Vagina (tissue), 2 donors: ENCODE data around the gene ECE2.

Experiments
- POLR2AphosphoS5 ChIP-seq, 2 donors: sonication (generic); formaldehyde crosslinking; IDR thresholded peaks; one replicate each; pipeline ENCODE4 v1.9.0; 2017; ENCODE audit warnings: antibody characterized with exemption in 2 of 2, mild to moderate bottlenecking in 2 of 2, low read depth in 1 of 2; ENCODE audit not compliant: insufficient read depth in 1 of 2
- TF ChIP-seq, protein P1 (sequence below), 3 experiments: fragments of 450-650 bp in 2 of 3; fragments of 200-600 bp in 1 of 3; sonication (generic) in 1 of 3; IDR thresholded peaks; one replicate each; pipeline ENCODE4 v1.5.1; 2017 to 2019; ENCODE audit warnings: antibody characterized with exemption in 3 of 3, mild to moderate bottlenecking in 2 of 3, moderate library complexity in 2 of 3

DNA sequence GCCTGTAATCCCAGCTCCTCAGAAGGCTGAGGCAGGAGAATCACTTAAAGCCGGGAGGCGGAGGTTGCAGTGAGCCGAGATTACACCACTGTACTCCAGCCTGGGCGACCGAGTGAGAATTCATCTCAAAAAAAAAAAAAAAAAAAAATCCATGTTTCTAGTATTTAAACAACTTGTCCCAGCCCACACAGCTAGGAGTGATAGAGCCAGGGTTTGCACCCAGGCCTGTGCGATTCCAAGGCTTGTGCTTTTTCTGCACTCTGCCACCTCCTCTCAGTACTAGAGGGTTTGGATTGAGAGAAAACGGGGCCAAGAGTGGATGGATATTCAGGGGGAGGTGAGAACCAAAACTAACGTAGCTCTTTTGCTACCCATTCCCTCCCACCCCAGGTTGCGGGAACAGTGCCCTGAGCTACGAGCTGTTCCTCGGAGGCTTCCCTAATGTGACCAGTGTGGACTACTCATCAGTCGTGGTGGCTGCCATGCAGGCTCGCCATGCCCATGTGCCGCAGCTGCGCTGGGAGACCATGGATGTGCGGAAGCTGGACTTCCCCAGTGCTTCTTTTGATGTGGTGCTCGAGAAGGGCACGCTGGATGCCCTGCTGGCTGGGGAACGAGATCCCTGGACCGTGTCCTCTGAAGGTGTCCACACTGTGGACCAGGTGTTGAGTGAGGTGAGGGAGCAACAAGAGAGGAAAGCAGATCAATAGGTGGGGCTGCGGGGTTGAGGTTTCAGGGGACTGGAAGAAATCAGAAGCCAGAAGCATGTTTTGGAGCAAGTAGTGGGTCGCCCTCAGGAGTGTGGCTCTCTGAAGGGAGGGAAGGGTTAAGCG is 18.5 kb upstream of the ECE2 start:
- TF ChIP-seq POLR2AphosphoS5 (IDR thresholded peaks at IDR 0.05; ENCODE audit: insufficient read depth in 1 of 2, low read depth in 1 of 2), result no peak
- TF ChIP-seq, protein P1, sequence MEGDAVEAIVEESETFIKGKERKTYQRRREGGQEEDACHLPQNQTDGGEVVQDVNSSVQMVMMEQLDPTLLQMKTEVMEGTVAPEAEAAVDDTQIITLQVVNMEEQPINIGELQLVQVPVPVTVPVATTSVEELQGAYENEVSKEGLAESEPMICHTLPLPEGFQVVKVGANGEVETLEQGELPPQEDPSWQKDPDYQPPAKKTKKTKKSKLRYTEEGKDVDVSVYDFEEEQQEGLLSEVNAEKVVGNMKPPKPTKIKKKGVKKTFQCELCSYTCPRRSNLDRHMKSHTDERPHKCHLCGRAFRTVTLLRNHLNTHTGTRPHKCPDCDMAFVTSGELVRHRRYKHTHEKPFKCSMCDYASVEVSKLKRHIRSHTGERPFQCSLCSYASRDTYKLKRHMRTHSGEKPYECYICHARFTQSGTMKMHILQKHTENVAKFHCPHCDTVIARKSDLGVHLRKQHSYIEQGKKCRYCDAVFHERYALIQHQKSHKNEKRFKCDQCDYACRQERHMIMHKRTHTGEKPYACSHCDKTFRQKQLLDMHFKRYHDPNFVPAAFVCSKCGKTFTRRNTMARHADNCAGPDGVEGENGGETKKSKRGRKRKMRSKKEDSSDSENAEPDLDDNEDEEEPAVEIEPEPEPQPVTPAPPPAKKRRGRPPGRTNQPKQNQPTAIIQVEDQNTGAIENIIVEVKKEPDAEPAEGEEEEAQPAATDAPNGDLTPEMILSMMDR (IDR thresholded peaks at IDR 0.05), result no peak
